H1 (cell line): ENCODE data around the gene RXRA. TPM values are rescaled to one million over a fixed set of nuclear protein-coding genes. Genes with fewer than 3 reads are reported as not detected.

Experiments
- ATF2 ChIP-seq: IDR thresholded peaks from 2 replicates; pipeline ENCODE4 v1.6.1; 2012; ENCODE audit warnings: low read length, inconsistent platforms
- EP300 ChIP-seq, 2 experiments: IDR thresholded peaks; 1 replicate in 1 of 2; 2 replicates in 1 of 2; pipeline ENCODE4 v1.6.1; 2011 to 2012; ENCODE audit warnings: low read depth in 2 of 2, low read length in 2 of 2, mild to moderate bottlenecking in 2 of 2, borderline replicate concordance in 1 of 2, inconsistent platforms in 1 of 2, moderate library complexity in 1 of 2
- HDAC6 ChIP-seq: IDR thresholded peaks from one replicate; pipeline ENCODE4 v1.7.1; 2012; ENCODE audit warnings: low read depth, mild to moderate bottlenecking, inconsistent platforms, low read length, moderate library complexity
- polyA plus RNA-seq, 7 experiments: library from polyadenylated mRNA; depleted of rRNA in 3 of 7; stranded (reverse) in 5 of 7; unstranded in 2 of 7; fragments of >200 nt in 5 of 7; fragments of 200-250 nt in 2 of 7; gene quantifications; 1 replicate in 5 of 7; 2 replicates in 1 of 7; 4 replicates in 1 of 7; pipeline versions ENCODE4 v1.2.1 to v1.2.3, GENCODE V29; 2011 to 2013; ENCODE audit warnings: missing spikeins in 2 of 7, mixed read lengths in 2 of 7
- total RNA-seq: library from RNA; stranded (reverse); fragmentation: NEBNext Ultra II Directional; extraction: Animal tissue kit (Norgen Biotek cat#: 25700); gene quantifications from 2 replicates; pipeline ENCODE4 v1.2.1, GENCODE V29; 2021

RXRA gene
- total and polyA plus RNA-seq, 2 of the 8 experiments (the other 6 are each of a cell fraction or from before 2014, with no cell fraction given): 9.8 to 29.4 TPM

DNA sequence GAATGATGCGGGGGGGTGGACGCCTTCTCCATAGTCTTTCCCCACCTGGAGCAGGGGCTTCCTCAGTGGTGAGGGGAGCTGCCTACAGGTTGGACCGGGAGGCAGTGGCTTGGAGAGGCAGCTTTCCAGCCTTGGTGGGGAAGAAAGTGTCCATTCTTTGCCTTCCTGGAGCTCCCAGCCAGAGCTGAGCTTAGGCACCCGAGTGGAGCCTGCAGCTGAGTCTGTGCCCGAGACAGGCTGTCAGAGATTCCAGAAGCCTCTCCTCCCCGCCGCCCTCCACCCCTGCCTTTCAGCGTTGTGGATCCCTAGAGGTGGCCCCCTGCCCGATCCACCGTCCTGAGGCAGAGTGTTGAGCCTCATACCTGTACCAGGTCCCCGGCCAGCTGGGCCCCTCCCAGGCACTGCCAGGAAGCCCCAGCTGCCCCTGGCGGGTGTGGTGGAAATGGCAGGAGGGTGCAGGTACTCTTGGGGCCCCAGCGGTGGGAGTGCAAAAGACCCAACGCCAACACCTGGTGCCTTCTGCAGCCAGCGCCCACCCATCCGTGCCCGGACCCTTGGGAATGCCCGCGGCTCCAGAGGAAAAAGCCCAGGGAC lies 112.0 kb downstream of the RXRA start (continued):
- TF ChIP-seq ATF2 (no peak), HDAC6 (no peak), EP300 (IDR thresholded peaks at IDR 0.05; ENCODE audit: borderline replicate concordance in 1 of 2, low read depth in 2 of 2, low read length in 2 of 2) (no peak)
